OCI-LY1 (cell line): Measurements from ENCODE around the gene EEIG1.

Experiments
- CTCF ChIP-seq: fragments of 200-600 bp; sonication (generic), shearing (Covaris generic); IDR thresholded peaks from 2 replicates; pipeline ENCODE4 v1.5.1; 2017; ENCODE audit warnings: mild to moderate bottlenecking, antibody characterized with exemption, low read length, moderate library complexity, mixed read lengths
- EZH2 ChIP-seq: fragments of 200-600 bp; sonication (generic), shearing (Covaris generic); IDR thresholded peaks from 2 replicates; pipeline ENCODE4 v1.8.0; 2017; ENCODE audit warnings: borderline replicate concordance, mixed run types, mild to moderate bottlenecking, antibody characterized with exemption, low read length, moderate library complexity, mixed read lengths

GRCh38 chr9:127942216-127943010 is 38.4 kb downstream of the EEIG1 start:
- TF ChIP-seq CTCF, result peak; percentile 91
- no peak for TF ChIP-seq EZH2
